GM19240 (cell line): ENCODE measurements around the gene TOR1AIP2.
"Not testable (repeated sequence)": the region's sequence is repeated elsewhere in the genome, so short reads cannot be mapped to it uniquely, and the experiment has no call there.

Experiments used
- DNase-seq: peaks from one replicate; pipeline ENCODE4 v3.0.0; 2011; ENCODE audit warnings: low spot score; ENCODE audit not compliant: insufficient read length

Gene TOR1AIP2

GRCh38 chr1:179875596-179876299, 1.9 kb downstream of the TOR1AIP2 start:
- no peak for DNase-seq

GRCh38 chr1:179873438-179873851, 4.2 kb downstream of the TOR1AIP2 start:
- no peak for DNase-seq

GRCh38 chr1:179872558-179872957, 5.0 kb downstream of the TOR1AIP2 start:
- DNase-seq, result no peak

- no peak for DNase-seq
Measured at GRCh38 chr1:179871940-179872339, 5.7 kb downstream of the TOR1AIP2 start.

- no peak for DNase-seq
Measured at GRCh38 chr1:179870870-179871269, 6.7 kb downstream of the TOR1AIP2 start.

GRCh38 chr1:179867493-179868330, 9.9 kb downstream of the TOR1AIP2 start:
- DNase-seq, result no peak

GRCh38 chr1:179866616-179867015, 11.0 kb downstream of the TOR1AIP2 start:
- DNase-seq, result no peak

GRCh38 chr1:179865377-179865776, 12.2 kb downstream of the TOR1AIP2 start:
- no peak for DNase-seq

- DNase-seq, result no peak
Measured at GRCh38 chr1:179860652-179861051, 17.0 kb downstream of the TOR1AIP2 start.

- no peak for DNase-seq
Measured at GRCh38 chr1:179857009-179857408, 20.6 kb downstream of the TOR1AIP2 start.

- DNase-seq, result no peak
Measured at GRCh38 chr1:179856296-179856695, 21.3 kb downstream of the TOR1AIP2 start.

GRCh38 chr1:179855831-179856230, 21.8 kb downstream of the TOR1AIP2 start:
- not testable (repeated sequence) for DNase-seq

GRCh38 chr1:179853102-179853501, 24.5 kb downstream of the TOR1AIP2 start:
- no peak for DNase-seq

GRCh38 chr1:179848233-179848632, 29.4 kb downstream of the TOR1AIP2 start:
- DNase-seq, result no peak

- no peak for DNase-seq
Measured at GRCh38 chr1:179840107-179840506, 37.5 kb downstream of the TOR1AIP2 start.

- not testable (repeated sequence) for DNase-seq
Measured at GRCh38 chr1:179836686-179837445, 40.7 kb downstream of the TOR1AIP2 start.

- DNase-seq, result no peak
Measured at GRCh38 chr1:179831852-179832699, 45.5 kb downstream of the TOR1AIP2 start.

GRCh38 chr1:179831225-179831624, 46.4 kb downstream of the TOR1AIP2 start:
- no peak for DNase-seq

- DNase-seq, result no peak
Measured at GRCh38 chr1:179828554-179829110, 49.0 kb downstream of the TOR1AIP2 start.

- no peak for DNase-seq
Measured at GRCh38 chr1:179826626-179827280, 50.9 kb downstream of the TOR1AIP2 start.
